KMS-11 (cell line): ENCODE data around the gene ALDH3B2.
"Not testable (repeated sequence)": the region's sequence is repeated elsewhere in the genome, so short reads cannot be mapped to it uniquely, and the experiment has no call there.

Source experiments
- H2AFZ ChIP-seq: fragments of 200-600 bp; sonication (generic); 2 replicates; pipeline ENCODE4 v1.6.1; 2016; ENCODE audit warnings: antibody characterized with exemption, mixed run types, low read depth
- H3K27ac ChIP-seq: fragments of 200-600 bp; sonication (generic); 2 replicates; pipeline ENCODE4 v1.6.1; 2016; ENCODE audit warnings: mild to moderate bottlenecking, mixed run types
- H3K27me3 ChIP-seq: fragments of 200-600 bp; sonication (generic); 2 replicates; pipeline ENCODE4 v1.6.1; 2017; ENCODE audit warnings: mild to moderate bottlenecking, low read depth, mixed run types, moderate library complexity; ENCODE audit not compliant: insufficient read depth
- H3K36me3 ChIP-seq: fragments of 200-600 bp; sonication (generic); 2 replicates; pipeline ENCODE4 v1.6.1; 2017; ENCODE audit warnings: mild to moderate bottlenecking, mixed run types; ENCODE audit not compliant: insufficient read depth
- H3K4me1 ChIP-seq: fragments of 200-600 bp; sonication (generic); 2 replicates; pipeline ENCODE4 v1.6.1; 2016; ENCODE audit warnings: mild to moderate bottlenecking, low read depth, mixed run types; ENCODE audit not compliant: poor library complexity, severe bottlenecking
- H3K4me2 ChIP-seq: fragments of 200-600 bp; sonication (generic); 2 replicates; pipeline ENCODE4 v1.7.0; 2016; ENCODE audit warnings: mild to moderate bottlenecking, mixed run types
- H3K4me3 ChIP-seq: fragments of 200-600 bp; sonication (generic); IDR thresholded peaks from 2 replicates; pipeline ENCODE4 v1.6.1; 2017; ENCODE audit warnings: low read depth, low read length, mixed read lengths; ENCODE audit not compliant: insufficient read depth
- H3K79me2 ChIP-seq: fragments of 200-600 bp; sonication (generic); 2 replicates; pipeline ENCODE4 v1.6.1; 2016; ENCODE audit warnings: low read depth, mixed run types; ENCODE audit not compliant: insufficient read depth
- H3K9ac ChIP-seq: fragments of 200-600 bp; sonication (generic); 2 replicates; pipeline ENCODE4 v1.6.1; 2016; ENCODE audit warnings: mild to moderate bottlenecking, mixed run types
- H4K20me1 ChIP-seq: fragments of 200-600 bp; sonication (generic); 2 replicates; pipeline ENCODE4 v1.6.1; 2016; ENCODE audit warnings: mild to moderate bottlenecking, mixed run types; ENCODE audit not compliant: insufficient read depth
- CTCF ChIP-seq: fragments of 200-600 bp; sonication (generic); conservative IDR thresholded peaks from 2 replicates; pipeline ENCODE4 v1.6.1; 2017; ENCODE audit warnings: low read depth, mild to moderate bottlenecking, antibody characterized with exemption, low read length, moderate library complexity, mixed read lengths

Gene ALDH3B2

GRCh38 chr11:67619683-67620618 is 54.5 kb downstream of the ALDH3B2 start:
- H3K9ac ChIP-seq, H3K79me2 ChIP-seq, H3K4me3 ChIP-seq, H3K4me2 ChIP-seq, H3K4me1 ChIP-seq, H4K20me1 ChIP-seq, H3K36me3 ChIP-seq, H3K27ac ChIP-seq, H2AFZ ChIP-seq, H3K27me3 ChIP-seq: not testable (repeated sequence)

- H3K4me3 ChIP-seq, H2AFZ ChIP-seq, H3K36me3 ChIP-seq, H3K4me2 ChIP-seq, H3K79me2 ChIP-seq, H3K27me3 ChIP-seq, H3K27ac ChIP-seq, H3K9ac ChIP-seq, H4K20me1 ChIP-seq: not testable (repeated sequence)
- peaks cover 11% of the 10 kb centered on the region for H3K4me1 ChIP-seq
Observed at GRCh38 chr11:67618901-67619659, 55.3 kb downstream of the ALDH3B2 start.

- no peak for TF ChIP-seq CTCF
- H3K27ac ChIP-seq = no peak overlapping the region
- no peak overlapping the region for H3K4me3 ChIP-seq
- H4K20me1 ChIP-seq = no peaks in the 10 kb centered on the region
- no peak overlapping the region for H3K4me2 ChIP-seq
- no peak overlapping the region for H3K9ac ChIP-seq
- no peaks in the 10 kb centered on the region for H3K27me3 ChIP-seq
- H2AFZ ChIP-seq = no peak overlapping the region
- no peaks in the 10 kb centered on the region for H3K36me3 ChIP-seq
- H3K4me1 ChIP-seq = peaks cover 23% of the 10 kb centered on the region
- H3K79me2 ChIP-seq = no peaks in the 10 kb centered on the region
Observed at GRCh38 chr11:67617243-67617953, 57.0 kb downstream of the ALDH3B2 start.

- no peak overlapping the region for H3K27ac ChIP-seq
- no peaks in the 10 kb centered on the region for H3K79me2 ChIP-seq
- no peak overlapping the region for H2AFZ ChIP-seq
- no peaks in the 10 kb centered on the region for H3K36me3 ChIP-seq
- H3K9ac ChIP-seq = no peak overlapping the region
- H3K27me3 ChIP-seq = no peaks in the 10 kb centered on the region
- no peak for TF ChIP-seq CTCF
- peaks cover 23% of the 10 kb centered on the region for H3K4me1 ChIP-seq
- H3K4me3 ChIP-seq = no peak overlapping the region
- H4K20me1 ChIP-seq = no peaks in the 10 kb centered on the region
- H3K4me2 ChIP-seq = no peak overlapping the region
Observed at GRCh38 chr11:67616431-67617242, 57.8 kb downstream of the ALDH3B2 start.
